Left ventricle myocardium inferior (tissue), 1 donor: ENCODE results near the gene COL19A1. TPM values are rescaled to one million over a fixed set of nuclear protein-coding genes. Genes with fewer than 3 reads are reported as not detected.
A peak's percentile ranks its signal among the peaks of the same experiment; 100 is the strongest.

Experiments
- DNase-seq: peaks from one replicate; pipeline ENCODE4 v3.0.0-alpha.2; 2020
- H3K27ac ChIP-seq: fragments of 200-600 bp; replicated peaks from 2 replicates; pipeline ENCODE4 v1.8.0; 2021
- H3K27me3 ChIP-seq: fragments of 200-600 bp; 2 replicates; pipeline ENCODE4 v1.8.0; 2021; ENCODE audit warnings: low read depth
- H3K36me3 ChIP-seq: fragments of 200-600 bp; 2 replicates; pipeline ENCODE4 v1.8.0; 2021
- H3K4me1 ChIP-seq: fragments of 200-600 bp; 2 replicates; pipeline ENCODE4 v1.8.0; 2021
- H3K4me3 ChIP-seq: fragments of 200-600 bp; 2 replicates; pipeline ENCODE4 v1.8.0; 2021; ENCODE audit warnings: mild to moderate bottlenecking, moderate library complexity
- H3K9me3 ChIP-seq: fragments of 200-600 bp; replicated peaks from 2 replicates; pipeline ENCODE4 v1.8.0; 2021
- intact Hi-C: fragments of 100-400 bp; cut with micrococcal nuclease; formaldehyde crosslinking; loops from one replicate; pipeline ENCODE4 v1.11.0; 2022
- total RNA-seq: library from RNA; stranded (reverse); fragmentation: NEBNext Ultra II Directional; extraction: Animal tissue kit (Norgen Biotek cat#: 25700); gene quantifications from one replicate; pipeline ENCODE4 v1.2.1, GENCODE V29; 2021
- TF ChIP-seq, protein P1 (sequence below): fragments of 200-600 bp; IDR thresholded peaks from 2 replicates; pipeline ENCODE4 v1.8.0; 2021; ENCODE audit warnings: antibody characterized with exemption, mild to moderate bottlenecking, borderline replicate concordance
- donor health status: DM: no; HTN: yes; CAD: no; lungs with severe emphysema.

The COL19A1 gene
- total RNA-seq, 1 donor from 2014 or later, result 1.9 TPM

GRCh38 chr6:70094156-70094555 lies 227.8 kb downstream of the COL19A1 start:
- Histone ChIP-seq H3K27me3 (no peaks in the 10 kb centered on the region), H3K4me1 (no peaks in the 10 kb centered on the region), H3K9me3 (no peaks in the 10 kb centered on the region), H3K27ac (no peak overlapping the region), H3K4me3 (no peak overlapping the region), H3K36me3 (no peaks in the 10 kb centered on the region)
- no peak for DNase-seq
- TF ChIP-seq, protein P1, sequence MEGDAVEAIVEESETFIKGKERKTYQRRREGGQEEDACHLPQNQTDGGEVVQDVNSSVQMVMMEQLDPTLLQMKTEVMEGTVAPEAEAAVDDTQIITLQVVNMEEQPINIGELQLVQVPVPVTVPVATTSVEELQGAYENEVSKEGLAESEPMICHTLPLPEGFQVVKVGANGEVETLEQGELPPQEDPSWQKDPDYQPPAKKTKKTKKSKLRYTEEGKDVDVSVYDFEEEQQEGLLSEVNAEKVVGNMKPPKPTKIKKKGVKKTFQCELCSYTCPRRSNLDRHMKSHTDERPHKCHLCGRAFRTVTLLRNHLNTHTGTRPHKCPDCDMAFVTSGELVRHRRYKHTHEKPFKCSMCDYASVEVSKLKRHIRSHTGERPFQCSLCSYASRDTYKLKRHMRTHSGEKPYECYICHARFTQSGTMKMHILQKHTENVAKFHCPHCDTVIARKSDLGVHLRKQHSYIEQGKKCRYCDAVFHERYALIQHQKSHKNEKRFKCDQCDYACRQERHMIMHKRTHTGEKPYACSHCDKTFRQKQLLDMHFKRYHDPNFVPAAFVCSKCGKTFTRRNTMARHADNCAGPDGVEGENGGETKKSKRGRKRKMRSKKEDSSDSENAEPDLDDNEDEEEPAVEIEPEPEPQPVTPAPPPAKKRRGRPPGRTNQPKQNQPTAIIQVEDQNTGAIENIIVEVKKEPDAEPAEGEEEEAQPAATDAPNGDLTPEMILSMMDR, result no peak
- intact Hi-C loops, result no loop called here

GRCh38 chr6:70099732-70100131 lies 233.4 kb downstream of the COL19A1 start:
- no peaks in the 10 kb centered on the region for H3K9me3 ChIP-seq
- no peak for DNase-seq
- H3K4me1 ChIP-seq, result peaks cover 5% of the 10 kb centered on the region
- TF ChIP-seq, protein P1, result no peak
- no peaks in the 10 kb centered on the region for H3K27me3 ChIP-seq
- no peaks in the 10 kb centered on the region for H3K36me3 ChIP-seq
- intact Hi-C loops, result no loop called here
- H3K4me3 ChIP-seq, result no peak overlapping the region
- no peak overlapping the region for H3K27ac ChIP-seq

GRCh38 chr6:70103798-70104197 lies 237.4 kb downstream of the COL19A1 start:
- Histone ChIP-seq H3K36me3 (no peaks in the 10 kb centered on the region), H3K27ac (no peak overlapping the region), H3K4me1 (peaks cover 5% of the 10 kb centered on the region), H3K27me3 (no peaks in the 10 kb centered on the region), H3K9me3 (no peaks in the 10 kb centered on the region), H3K4me3 (no peak overlapping the region)
- TF ChIP-seq, protein P1, result peak; percentile 49
- intact Hi-C loops, result no loop called here
- DNase-seq, result no peak

DNA sequence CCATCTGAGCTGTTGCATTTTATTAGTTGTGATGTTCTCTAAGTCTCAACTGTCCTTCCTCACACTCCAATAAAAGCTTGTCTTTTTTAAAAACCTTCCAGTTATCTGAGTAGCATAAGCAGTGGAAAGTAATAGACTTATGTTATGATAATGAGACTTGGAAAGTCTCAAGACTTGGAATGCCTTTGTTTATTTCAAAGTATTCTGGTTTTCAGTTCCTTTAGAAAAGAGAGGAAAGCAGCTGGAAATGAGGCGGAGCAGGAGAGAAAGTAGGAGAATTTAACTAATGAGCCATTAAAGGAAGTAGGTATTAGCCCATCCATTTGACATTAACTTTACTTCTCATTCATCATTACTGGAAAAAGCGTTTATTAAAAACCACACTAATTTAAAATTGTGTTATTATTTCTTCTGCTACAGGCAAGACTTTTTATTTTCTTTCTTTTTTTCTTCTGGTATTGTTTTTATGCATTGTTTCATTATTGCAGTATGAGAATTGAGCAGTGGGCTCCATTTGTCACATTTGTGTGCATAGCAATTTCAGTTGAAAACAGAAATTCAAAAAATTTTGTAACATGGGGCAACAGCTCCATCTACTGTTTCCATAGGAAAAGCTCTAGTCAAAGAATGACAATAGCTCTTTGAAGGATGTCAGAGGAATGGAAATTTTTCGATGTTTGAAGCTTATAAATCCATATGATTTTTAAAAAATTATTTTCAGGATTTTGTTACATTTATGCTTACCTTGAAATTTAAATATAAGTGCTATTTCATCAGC lies 241.7 kb downstream of the COL19A1 start:
- no peak for DNase-seq
- Histone ChIP-seq H3K4me3 (no peak overlapping the region), H3K4me1 (no peaks in the 10 kb centered on the region), H3K27me3 (no peaks in the 10 kb centered on the region), H3K36me3 (no peaks in the 10 kb centered on the region), H3K27ac (no peak overlapping the region), H3K9me3 (no peaks in the 10 kb centered on the region)
- intact Hi-C loops, result loop anchor here (5.0 kb wide), 1 partner anchor 271 kb away; no protein-coding TSS in a partner anchor
- TF ChIP-seq, protein P1, result peak; percentile 76

- no peak for DNase-seq
- Histone ChIP-seq H3K27me3 (no peaks in the 10 kb centered on the region), H3K27ac (no peak overlapping the region), H3K36me3 (no peaks in the 10 kb centered on the region), H3K9me3 (no peaks in the 10 kb centered on the region), H3K4me3 (no peak overlapping the region), H3K4me1 (no peaks in the 10 kb centered on the region)
- TF ChIP-seq, protein P1, result no peak
- intact Hi-C loops, result no loop called here
Measured at GRCh38 chr6:70110126-70111022, 244.0 kb downstream of the COL19A1 start.
